SU-DHL-6 (cell line): ENCODE measurements around the gene ADAM12.

Experiments
- CTCF ChIP-seq: fragments of 200-600 bp; sonication (generic); IDR thresholded peaks from one replicate; pipeline ENCODE4 v1.5.1; 2017; ENCODE audit warnings: antibody characterized with exemption, mild to moderate bottlenecking, low read length, moderate library complexity; ENCODE audit not compliant: insufficient read depth, poor library complexity, severe bottlenecking
- EZH2phosphoT487 ChIP-seq: fragments of 200-600 bp; sonication (generic), shearing (Covaris generic); conservative IDR thresholded peaks from 2 replicates; pipeline ENCODE4 v1.6.1; 2018; ENCODE audit warnings: mild to moderate bottlenecking, antibody characterized with exemption, low read length, moderate library complexity, mixed read lengths

DNA sequence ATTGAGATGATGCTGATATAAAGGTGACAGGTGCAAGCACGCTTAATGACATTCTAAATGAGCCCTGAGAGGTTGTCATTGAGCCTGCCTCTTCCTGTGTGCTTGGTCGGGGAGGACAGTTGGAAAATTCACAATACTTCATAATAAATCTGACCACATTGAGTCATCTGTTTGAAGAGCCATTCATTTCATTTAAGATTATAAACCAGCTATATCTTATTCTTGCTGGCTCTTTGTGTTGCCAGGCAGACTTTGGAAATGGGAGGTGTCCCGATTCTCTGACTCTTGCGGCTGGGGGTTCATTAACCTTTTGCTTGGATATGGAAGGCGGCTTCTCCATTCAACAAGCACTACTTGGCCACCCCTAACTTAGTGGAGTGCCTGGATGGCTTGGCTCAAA is 293.7 kb downstream of the ADAM12 start:
- TF ChIP-seq CTCF (no peak), EZH2phosphoT487 (no peak)
